A673 (cell line): Measurements from ENCODE around the gene FOXP2.

Source experiments
- CTCF ChIP-seq: fragments of 300-800, 200-600 bp; sonication (generic); conservative IDR thresholded peaks from 2 replicates; pipeline ENCODE4 v1.5.1; 2017; ENCODE audit warnings: low read depth, mild to moderate bottlenecking, antibody characterized with exemption, low read length, moderate library complexity, mixed read lengths
- EZH2 ChIP-seq: fragments of 200-600 bp; sonication (generic); IDR thresholded peaks from 2 replicates; pipeline ENCODE4 v1.6.1; 2017; ENCODE audit warnings: borderline replicate concordance, low read depth, mild to moderate bottlenecking, mixed read lengths, antibody characterized with exemption, low read length; ENCODE audit not compliant: poor library complexity, severe bottlenecking

GRCh38 chr7:114527589-114527988 lies 113.0 kb downstream of the FOXP2 start:
- TF ChIP-seq CTCF (no peak), EZH2 (no peak)
